ENCODE results near the gene KCNRG. TPM values are rescaled to one million over a fixed set of nuclear protein-coding genes. Genes with fewer than 3 reads are reported as not detected.
A peak's percentile ranks its signal among the peaks of the same experiment; 100 is the strongest.

Gene KCNRG
- total and polyA plus RNA-seq, 9 of the 15 experiments (the other 6 are each of a cell fraction or from before 2014, with no cell fraction given): 0.36 to 1.1 (median 0.53) TPM

GRCh38 chr13:49998714-49999624 is 16.3 kb upstream of the KCNRG start:
- Histone ChIP-seq H3K27me3 (ENCODE audit: control insufficient read depth in 2 of 2, insufficient read depth in 2 of 2, low read length in 2 of 2) (no peaks in the 10 kb centered on the region), H3K4me3 (no peak overlapping the region), H3K9ac (ENCODE audit: insufficient read depth in 1 of 2, low read depth in 2 of 2, low read length in 2 of 2) (0 out of 4 replicates have a peak overlapping the region, but pooled peaks of 1 of the 2 experiments have one; percentile 95), H3K4me2 (ENCODE audit: insufficient read depth, low read length) (peak overlapping the region; percentile 71; the same call in 1 of the 2 replicates), H3K79me2 (ENCODE audit: control insufficient read depth, insufficient read depth, low read length) (peaks cover 52% of the 10 kb centered on the region), H2AFZ (ENCODE audit: low read depth, low read length) (no peak overlapping the region), H3K4me1 (replicated peaks in 1 of 2; ENCODE audit: control insufficient read depth in 2 of 2, insufficient read depth in 2 of 2, low read length in 2 of 2) (peaks cover 5 to 7% of the 10 kb centered on the region in 2 experiments; a peak in 4 of 5 replicates), H3K9me1 (ENCODE audit: control insufficient read depth, insufficient read depth, low read length) (no peaks in the 10 kb centered on the region), H3K9me3 (replicated peaks; ENCODE audit: control insufficient read depth, insufficient read depth, low read depth, low read length) (no peaks in the 10 kb centered on the region), H3K27ac (ENCODE audit: extremely low read depth, low read depth, low read length) (no peak overlapping the region), H4K20me1 (replicated peaks; ENCODE audit: control insufficient read depth, insufficient read depth, low read length) (no peaks in the 10 kb centered on the region), H3K36me3 (ENCODE audit: control insufficient read depth, insufficient read depth, low read length) (peaks cover 49% of the 10 kb centered on the region)
- WGBS (ENCODE audit: insufficient coverage, low coverage, missing lambda C conversion rate): 85% methylated on average over 15 of the region's 22 CpGs
- no peak for DNase-seq (ENCODE audit: extremely low read depth in 1 of 4, low spot score in 3 of 4)
- BruUV-seq (replicated peaks): no TSS peak
- no peak for ATAC-seq
- ChIA-PET CTCF (ENCODE audit: low intra/inter-chr PET ratio) (no interaction called here), POLR2A (interaction anchor here (0.6 to 3.4 kb wide), 7 partner anchors 8 to 82 kb away, joined by 3 to 27 read pairs (median 4); no protein-coding TSS in a partner anchor)
- no peak for FAIRE-seq
- no peak for TF ChIP-seq HDAC6 (IDR thresholded peaks at IDR 0.05; ENCODE audit: low read depth, low read length)
- TF ChIP-seq ZNF354B (CRISPR knock-in tag; IDR thresholded peaks at IDR 0.05): no peak
- TF ChIP-seq, protein P1, sequence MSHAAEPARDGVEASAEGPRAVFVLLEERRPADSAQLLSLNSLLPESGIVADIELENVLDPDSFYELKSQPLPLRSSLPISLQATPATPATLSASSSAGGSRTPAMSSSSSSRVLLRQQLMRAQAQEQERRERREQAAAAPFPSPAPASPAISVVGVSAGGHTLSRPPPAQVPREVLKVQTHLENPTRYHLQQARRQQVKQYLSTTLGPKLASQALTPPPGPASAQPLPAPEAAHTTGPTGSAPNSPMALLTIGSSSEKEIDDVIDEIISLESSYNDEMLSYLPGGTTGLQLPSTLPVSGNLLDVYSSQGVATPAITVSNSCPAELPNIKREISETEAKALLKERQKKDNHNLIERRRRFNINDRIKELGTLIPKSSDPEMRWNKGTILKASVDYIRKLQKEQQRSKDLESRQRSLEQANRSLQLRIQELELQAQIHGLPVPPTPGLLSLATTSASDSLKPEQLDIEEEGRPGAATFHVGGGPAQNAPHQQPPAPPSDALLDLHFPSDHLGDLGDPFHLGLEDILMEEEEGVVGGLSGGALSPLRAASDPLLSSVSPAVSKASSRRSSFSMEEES (CRISPR knock-in tag; IDR thresholded peaks at IDR 0.05): no peak
- TF ChIP-seq, protein P2, sequence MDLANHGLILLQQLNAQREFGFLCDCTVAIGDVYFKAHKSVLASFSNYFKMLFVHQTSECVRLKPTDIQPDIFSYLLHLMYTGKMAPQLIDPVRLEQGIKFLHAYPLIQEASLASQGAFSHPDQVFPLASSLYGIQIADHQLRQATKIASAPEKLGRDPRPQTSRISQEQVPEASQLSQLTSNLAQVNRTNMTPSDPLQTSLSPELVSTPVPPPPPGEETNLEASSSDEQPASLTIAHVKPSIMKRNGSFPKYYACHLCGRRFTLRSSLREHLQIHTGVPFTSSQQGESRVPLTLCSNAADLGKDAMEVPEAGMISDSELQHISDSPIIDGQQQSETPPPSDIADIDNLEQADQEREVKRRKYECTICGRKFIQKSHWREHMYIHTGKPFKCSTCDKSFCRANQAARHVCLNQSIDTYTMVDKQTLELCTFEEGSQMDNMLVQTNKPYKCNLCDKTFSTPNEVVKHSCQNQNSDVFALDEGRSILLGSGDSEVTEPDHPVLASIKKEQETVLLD (IDR thresholded peaks at IDR 0.05): no peak
- TF ChIP-seq HMG20A (CRISPR knock-in tag; conservative IDR thresholded peaks at IDR 0.05): no peak
- TF ChIP-seq RFX7 (CRISPR knock-in tag; IDR thresholded peaks at IDR 0.05): no peak
- no peak for TF ChIP-seq TAF9B (IDR thresholded peaks at IDR 0.05; ENCODE audit: partially characterized antibody)
- no peak for TF ChIP-seq RAD21 (CRISPR knock-in tag; conservative IDR thresholded peaks at IDR 0.05 in 1 of 2, IDR thresholded peaks at IDR 0.05 in 1 of 2)
- TF ChIP-seq YY1 (IDR thresholded peaks at IDR 0.05; ENCODE audit: borderline replicate concordance in 1 of 3, control insufficient read depth in 1 of 3, extremely low read depth in 1 of 3, insufficient read depth in 3 of 3, insufficient read length in 1 of 3, insufficient replicate concordance in 2 of 3, low read depth in 1 of 3, low read length in 2 of 3): no peak
- no peak for TF ChIP-seq MAX (CRISPR knock-in tag; IDR thresholded peaks at IDR 0.05)
- TF ChIP-seq PML (IDR thresholded peaks at IDR 0.05; ENCODE audit: low read length): no peak
- TF ChIP-seq JUND (IDR thresholded peaks at IDR 0.05; ENCODE audit: borderline replicate concordance, low read depth, low read length): no peak
- no peak for TF ChIP-seq JUND (tag; IDR thresholded peaks at IDR 0.05; ENCODE audit: borderline replicate concordance, low read depth, low read length)
- no peak for TF ChIP-seq ZKSCAN3 (CRISPR knock-in tag; IDR thresholded peaks at IDR 0.05)
- TF ChIP-seq CBFA2T3 (IDR thresholded peaks at IDR 0.05): no peak
- intact Hi-C loops (cut with micrococcal nuclease): loop anchor here (10.0 kb wide), 1 partner anchor 616 kb away; no protein-coding TSS in a partner anchor
- in situ Hi-C loops (cut with MboI): loop anchor here (25.0 kb wide), 1 partner anchor 413 kb away; no protein-coding TSS in a partner anchor
